ENCODE results near the gene GDPD4. TPM values are rescaled to one million over a fixed set of nuclear protein-coding genes. Genes with fewer than 3 reads are reported as not detected.
"Not testable (repeated sequence)": the region's sequence is repeated elsewhere in the genome, so short reads cannot be mapped to it uniquely, and the experiment has no call there.

The GDPD4 gene
- total RNA-seq, 1 donor = not detected

- Histone ChIP-seq H3K4me1 (ENCODE audit: insufficient read depth, low read length) (no peaks in the 10 kb centered on the region), H3K4me3 (ENCODE audit: low read length) (no peak overlapping the region), H3K9me3 (ENCODE audit: low read depth, low read length) (no peaks in the 10 kb centered on the region), H3K27me3 (ENCODE audit: insufficient read depth, low read length) (no peaks in the 10 kb centered on the region)
These were observed 9.2 kb upstream of the GDPD4 start for GRCh38 chr11:77310721-77311120.

- Histone ChIP-seq H3K9me3 (ENCODE audit: low read depth, low read length) (no peaks in the 10 kb centered on the region), H3K4me3 (ENCODE audit: low read length) (no peak overlapping the region), H3K4me1 (ENCODE audit: insufficient read depth, low read length) (no peaks in the 10 kb centered on the region)
These were observed 8.1 kb upstream of the GDPD4 start for GRCh38 chr11:77309401-77310085.

GRCh38 chr11:77308838-77309237, 7.4 kb upstream of the GDPD4 start:
- no peaks in the 10 kb centered on the region for H3K9me3 ChIP-seq (ENCODE audit: low read depth, low read length)
- H3K4me3 ChIP-seq (ENCODE audit: low read length) = no peak overlapping the region
- H3K27me3 ChIP-seq (ENCODE audit: insufficient read depth, low read length) = no peaks in the 10 kb centered on the region
- H3K4me1 ChIP-seq (ENCODE audit: insufficient read depth, low read length) = no peaks in the 10 kb centered on the region

More at GRCh38 chr11:77309401-77310085, 8.1 kb upstream of the GDPD4 start:
- H3K27me3 ChIP-seq (ENCODE audit: insufficient read depth, low read length) = no peaks in the 10 kb centered on the region

- no peaks in the 10 kb centered on the region for H3K27me3 ChIP-seq (ENCODE audit: insufficient read depth, low read length)
- H3K9me3 ChIP-seq (ENCODE audit: low read depth, low read length) = no peaks in the 10 kb centered on the region
These were observed 1.8 kb upstream of the GDPD4 start for GRCh38 chr11:77303328-77303727.

GRCh38 chr11:77302752-77303151, 1.3 kb upstream of the GDPD4 start:
- H3K4me1 ChIP-seq (ENCODE audit: insufficient read depth, low read length) = no peaks in the 10 kb centered on the region
- no peak overlapping the region for H3K4me3 ChIP-seq (ENCODE audit: low read length)
- no peaks in the 10 kb centered on the region for H3K9me3 ChIP-seq (ENCODE audit: low read depth, low read length)
- H3K27me3 ChIP-seq (ENCODE audit: insufficient read depth, low read length) = no peaks in the 10 kb centered on the region

More at GRCh38 chr11:77303328-77303727, 1.8 kb upstream of the GDPD4 start:
- H3K4me1 ChIP-seq (ENCODE audit: insufficient read depth, low read length) = no peaks in the 10 kb centered on the region
- H3K4me3 ChIP-seq (ENCODE audit: low read length) = no peak overlapping the region

GRCh38 chr11:77300695-77301094, 791 bp downstream of the GDPD4 start:
- H3K4me1 ChIP-seq (ENCODE audit: insufficient read depth, low read length) = no peaks in the 10 kb centered on the region
- H3K9me3 ChIP-seq (ENCODE audit: low read depth, low read length) = no peaks in the 10 kb centered on the region
- no peak overlapping the region for H3K4me3 ChIP-seq (ENCODE audit: low read length)
- no peaks in the 10 kb centered on the region for H3K27me3 ChIP-seq (ENCODE audit: insufficient read depth, low read length)

GRCh38 chr11:77300028-77300427, 1.5 kb downstream of the GDPD4 start:
- not testable (repeated sequence) for H3K27me3 ChIP-seq (ENCODE audit: insufficient read depth, low read length); H3K9me3 ChIP-seq (ENCODE audit: low read depth, low read length); H3K4me3 ChIP-seq (ENCODE audit: low read length); H3K4me1 ChIP-seq (ENCODE audit: insufficient read depth, low read length)

GRCh38 chr11:77299528-77299993, 1.9 kb downstream of the GDPD4 start:
- H3K9me3 ChIP-seq (ENCODE audit: low read depth, low read length) = no peaks in the 10 kb centered on the region
- no peaks in the 10 kb centered on the region for H3K27me3 ChIP-seq (ENCODE audit: insufficient read depth, low read length)
- H3K4me3 ChIP-seq (ENCODE audit: low read length) = no peak overlapping the region
- no peaks in the 10 kb centered on the region for H3K4me1 ChIP-seq (ENCODE audit: insufficient read depth, low read length)

GRCh38 chr11:77294040-77294439, 7.4 kb downstream of the GDPD4 start:
- Histone ChIP-seq H3K4me3 (ENCODE audit: low read length) (no peak overlapping the region), H3K9me3 (ENCODE audit: low read depth, low read length) (no peaks in the 10 kb centered on the region), H3K4me1 (ENCODE audit: insufficient read depth, low read length) (no peaks in the 10 kb centered on the region), H3K27me3 (ENCODE audit: insufficient read depth, low read length) (no peaks in the 10 kb centered on the region)

- Histone ChIP-seq H3K27me3 (ENCODE audit: insufficient read depth, low read length) (no peaks in the 10 kb centered on the region), H3K4me3 (ENCODE audit: low read length) (no peak overlapping the region), H3K9me3 (ENCODE audit: low read depth, low read length) (no peaks in the 10 kb centered on the region), H3K4me1 (ENCODE audit: insufficient read depth, low read length) (no peaks in the 10 kb centered on the region)
These were observed 11.7 kb downstream of the GDPD4 start for GRCh38 chr11:77289737-77290136.

GRCh38 chr11:77287615-77288273, 13.7 kb downstream of the GDPD4 start:
- Histone ChIP-seq H3K4me1 (ENCODE audit: insufficient read depth, low read length) (no peaks in the 10 kb centered on the region), H3K27me3 (ENCODE audit: insufficient read depth, low read length) (no peaks in the 10 kb centered on the region), H3K4me3 (ENCODE audit: low read length) (no peak overlapping the region), H3K9me3 (ENCODE audit: low read depth, low read length) (no peaks in the 10 kb centered on the region)

- no peaks in the 10 kb centered on the region for H3K27me3 ChIP-seq (ENCODE audit: insufficient read depth, low read length)
- H3K4me1 ChIP-seq (ENCODE audit: insufficient read depth, low read length) = no peaks in the 10 kb centered on the region
- H3K9me3 ChIP-seq (ENCODE audit: low read depth, low read length) = no peaks in the 10 kb centered on the region
- H3K4me3 ChIP-seq (ENCODE audit: low read length) = no peak overlapping the region
These were observed 14.3 kb downstream of the GDPD4 start for GRCh38 chr11:77287136-77287535.

- Histone ChIP-seq H3K27me3 (ENCODE audit: insufficient read depth, low read length) (no peaks in the 10 kb centered on the region), H3K4me1 (ENCODE audit: insufficient read depth, low read length) (no peaks in the 10 kb centered on the region), H3K9me3 (ENCODE audit: low read depth, low read length) (no peaks in the 10 kb centered on the region), H3K4me3 (ENCODE audit: low read length) (no peak overlapping the region)
These were observed 16.7 kb downstream of the GDPD4 start for GRCh38 chr11:77284476-77285468.

- peaks cover 3% of the 10 kb centered on the region for H3K27me3 ChIP-seq (ENCODE audit: insufficient read depth, low read length)
- H3K4me3 ChIP-seq (ENCODE audit: low read length) = no peak overlapping the region
- no peaks in the 10 kb centered on the region for H3K4me1 ChIP-seq (ENCODE audit: insufficient read depth, low read length)
- H3K9me3 ChIP-seq (ENCODE audit: low read depth, low read length) = no peaks in the 10 kb centered on the region
These were observed 18.4 kb downstream of the GDPD4 start for GRCh38 chr11:77283101-77283500.
